ENCODE results near the gene KCNJ15.

KCNJ15 gene

DNA sequence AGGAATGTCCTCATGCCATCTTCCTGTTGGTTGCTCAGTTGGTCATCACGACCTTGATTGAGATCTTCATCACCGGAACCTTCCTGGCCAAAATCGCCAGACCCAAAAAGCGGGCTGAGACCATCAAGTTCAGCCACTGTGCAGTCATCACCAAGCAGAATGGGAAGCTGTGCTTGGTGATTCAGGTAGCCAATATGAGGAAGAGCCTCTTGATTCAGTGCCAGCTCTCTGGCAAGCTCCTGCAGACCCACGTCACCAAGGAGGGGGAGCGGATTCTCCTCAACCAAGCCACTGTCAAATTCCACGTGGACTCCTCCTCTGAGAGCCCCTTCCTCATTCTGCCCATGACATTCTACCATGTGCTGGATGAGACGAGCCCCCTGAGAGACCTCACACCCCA lies 42.9 kb downstream of the KCNJ15 start:
- no peak for DNase-seq (ENCODE audit: low read depth in 2 of 2)

DNA sequence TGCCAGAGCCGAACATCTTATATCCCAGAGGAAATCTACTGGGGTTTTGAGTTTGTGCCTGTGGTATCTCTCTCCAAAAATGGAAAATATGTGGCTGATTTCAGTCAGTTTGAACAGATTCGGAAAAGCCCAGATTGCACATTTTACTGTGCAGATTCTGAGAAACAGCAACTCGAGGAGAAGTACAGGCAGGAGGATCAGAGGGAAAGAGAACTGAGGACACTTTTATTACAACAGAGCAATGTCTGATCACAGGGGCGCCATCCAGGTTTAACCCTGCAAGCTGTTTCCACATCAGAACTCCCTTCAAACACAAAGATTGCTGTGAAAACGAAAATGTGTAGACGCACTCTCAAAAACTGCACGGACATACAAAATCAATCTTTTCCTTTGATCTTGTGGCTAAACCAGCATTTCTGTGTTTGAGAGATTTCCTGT lies 43.4 kb downstream of the KCNJ15 start:
- DNase-seq (ENCODE audit: low read depth in 2 of 2), result no peak

DNA sequence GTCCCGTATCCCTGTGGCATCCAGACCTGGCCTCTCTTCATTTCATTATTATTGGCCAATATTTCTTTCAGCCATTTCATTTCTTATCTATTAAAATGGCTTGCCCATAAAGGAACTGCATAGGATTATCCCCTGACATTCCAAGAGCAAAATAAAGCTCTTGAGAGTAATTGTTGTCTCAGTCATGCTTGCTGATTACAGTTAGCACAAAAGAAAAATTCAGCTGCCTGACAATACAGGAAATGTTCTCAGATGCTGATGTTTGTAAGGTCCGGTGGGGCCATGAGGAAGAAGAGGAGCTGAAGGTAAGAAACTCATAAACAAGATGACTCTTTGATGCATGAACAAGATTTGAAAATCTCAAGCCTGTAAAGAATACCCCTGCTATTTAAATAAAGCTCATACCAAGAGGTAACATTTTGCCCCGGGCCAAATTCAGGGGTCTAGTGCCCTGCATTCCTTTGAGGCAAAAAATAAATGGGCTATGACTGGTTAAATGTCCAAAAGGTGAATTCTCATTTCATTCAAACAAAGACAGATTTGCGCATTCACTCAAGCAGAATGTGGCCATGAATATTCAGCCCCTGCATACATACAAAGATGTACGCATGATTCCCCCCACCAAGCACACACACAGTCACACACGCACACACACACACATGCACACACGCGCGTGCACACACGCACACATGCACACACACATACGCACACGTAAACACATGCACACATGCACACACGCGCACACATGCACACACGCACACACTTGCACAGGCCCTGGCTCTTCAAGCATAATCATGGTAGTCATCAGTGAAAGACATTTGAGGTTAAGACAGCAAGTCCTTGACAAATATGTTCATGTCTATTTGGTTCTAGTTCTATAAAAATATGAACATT lies 44.8 kb downstream of the KCNJ15 start:
- DNase-seq (ENCODE audit: low read depth in 2 of 2), result no peak

DNA sequence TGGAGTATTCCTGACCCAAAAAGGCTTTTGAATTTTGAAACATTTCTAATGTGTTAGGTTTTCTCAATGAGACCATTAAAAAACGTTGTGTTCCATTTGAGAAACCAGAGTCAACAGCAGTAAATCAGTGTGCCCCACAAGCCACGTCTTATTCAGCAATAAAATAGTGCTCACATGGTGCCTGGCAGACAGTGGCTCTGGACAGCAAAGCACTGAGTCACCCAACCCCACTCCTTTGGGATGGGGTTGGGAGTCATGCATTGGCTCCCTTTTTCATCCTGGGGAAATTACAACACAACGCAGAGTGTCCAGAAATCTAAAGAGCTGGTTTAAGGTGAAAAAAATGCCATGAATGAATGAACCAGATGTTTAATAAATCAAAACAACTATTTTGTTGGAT lies 46.5 kb downstream of the KCNJ15 start:
- no peak for DNase-seq (ENCODE audit: low read depth in 2 of 2)

DNA sequence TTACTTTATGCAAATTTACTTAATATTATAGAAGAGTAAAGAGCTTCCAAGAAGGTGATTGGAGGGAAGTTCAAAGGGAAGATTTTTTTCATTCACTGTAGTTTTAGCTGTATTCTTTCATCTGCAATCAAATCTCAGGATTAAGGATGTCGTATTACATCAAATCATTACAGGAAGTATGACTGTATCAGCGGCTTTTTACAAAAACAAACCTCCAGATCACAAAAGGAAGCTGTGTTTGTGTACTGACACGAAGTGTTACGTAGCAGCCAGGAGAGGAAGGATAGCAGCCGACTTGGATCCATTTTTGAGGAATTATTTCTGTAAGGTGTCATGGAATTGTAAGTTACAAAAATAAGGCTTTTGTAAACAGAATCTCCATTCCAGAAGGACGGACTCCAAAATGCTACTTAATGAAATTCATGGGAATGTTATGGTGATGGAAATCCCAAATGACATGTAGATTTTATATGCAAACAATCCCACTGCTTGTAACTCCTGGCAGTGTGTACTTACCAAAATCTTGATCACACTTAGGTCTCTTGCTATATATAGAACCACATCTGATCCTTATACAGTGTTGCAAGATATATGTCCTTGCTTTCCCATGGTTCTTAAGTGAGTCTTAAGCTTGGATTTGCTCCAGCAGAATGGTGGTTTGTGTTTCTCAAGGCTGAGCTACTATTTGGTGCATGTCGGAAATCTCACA lies 49.8 kb downstream of the KCNJ15 start:
- DNase-seq (ENCODE audit: low read depth in 2 of 2), result no peak

DNA sequence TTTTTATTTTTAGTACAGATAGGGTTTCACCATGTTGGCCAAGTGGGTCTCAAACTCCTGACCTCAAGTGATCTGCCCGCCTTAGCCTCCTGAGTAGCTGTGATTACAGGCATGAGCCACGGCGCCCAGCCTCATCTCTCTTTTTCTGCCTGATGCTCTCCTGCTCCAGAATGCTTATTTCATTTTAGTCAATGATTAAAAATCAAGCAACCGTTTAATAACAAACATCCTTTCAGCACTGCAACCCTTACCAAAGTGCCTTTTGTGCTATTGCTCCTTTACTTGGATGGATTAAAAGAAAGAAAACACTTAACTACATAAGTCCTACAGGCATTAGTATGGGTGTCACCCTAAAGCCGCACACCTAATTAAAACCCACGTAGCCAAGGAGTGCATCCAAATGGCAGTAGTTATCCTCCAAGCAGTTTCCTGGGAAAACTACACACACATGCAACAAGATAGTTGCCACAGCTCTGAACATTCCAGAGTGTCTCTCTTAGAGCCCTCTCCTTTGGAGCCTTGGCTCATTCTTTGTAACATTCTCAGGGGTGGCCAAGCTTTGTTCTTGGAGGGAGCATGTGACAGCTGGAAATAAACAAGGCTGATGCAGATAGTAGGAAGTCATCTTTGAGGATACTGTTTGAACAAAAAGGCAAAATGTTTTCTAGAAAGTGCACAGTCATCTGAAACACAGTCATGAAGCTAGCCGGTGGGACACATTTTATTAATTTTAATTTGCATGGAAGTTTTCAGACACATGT lies 51.2 kb downstream of the KCNJ15 start:
- DNase-seq (ENCODE audit: low read depth in 2 of 2), result no peak

DNA sequence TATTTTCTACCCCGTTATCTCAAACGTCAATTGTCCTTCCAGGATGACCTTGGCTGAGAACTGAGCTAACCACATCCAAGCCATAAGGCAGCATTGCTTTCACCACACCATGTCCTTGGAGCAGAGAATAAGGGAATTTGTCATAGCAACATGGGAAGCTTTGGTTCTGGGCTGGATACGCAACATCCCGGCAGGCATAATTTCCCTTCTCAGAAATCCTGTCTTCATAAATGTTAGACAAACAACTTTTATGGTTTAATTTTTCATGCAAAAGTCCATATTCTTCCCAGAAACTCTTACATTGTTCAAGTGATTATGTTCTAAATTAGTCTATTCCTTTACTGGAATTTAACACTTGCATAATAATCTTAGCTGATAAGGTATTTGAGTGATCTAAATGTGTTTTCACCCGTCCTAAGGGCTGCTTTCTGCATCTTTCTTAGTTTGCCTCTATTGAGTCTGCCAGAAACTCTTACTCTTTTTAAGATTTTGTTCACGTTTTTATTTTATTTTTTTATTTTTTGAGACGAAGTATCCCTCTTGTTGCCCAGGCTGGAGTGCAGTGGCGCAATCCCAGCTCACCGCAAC lies 51.8 kb downstream of the KCNJ15 start:
- DNase-seq (ENCODE audit: low read depth in 2 of 2), result no peak

DNA sequence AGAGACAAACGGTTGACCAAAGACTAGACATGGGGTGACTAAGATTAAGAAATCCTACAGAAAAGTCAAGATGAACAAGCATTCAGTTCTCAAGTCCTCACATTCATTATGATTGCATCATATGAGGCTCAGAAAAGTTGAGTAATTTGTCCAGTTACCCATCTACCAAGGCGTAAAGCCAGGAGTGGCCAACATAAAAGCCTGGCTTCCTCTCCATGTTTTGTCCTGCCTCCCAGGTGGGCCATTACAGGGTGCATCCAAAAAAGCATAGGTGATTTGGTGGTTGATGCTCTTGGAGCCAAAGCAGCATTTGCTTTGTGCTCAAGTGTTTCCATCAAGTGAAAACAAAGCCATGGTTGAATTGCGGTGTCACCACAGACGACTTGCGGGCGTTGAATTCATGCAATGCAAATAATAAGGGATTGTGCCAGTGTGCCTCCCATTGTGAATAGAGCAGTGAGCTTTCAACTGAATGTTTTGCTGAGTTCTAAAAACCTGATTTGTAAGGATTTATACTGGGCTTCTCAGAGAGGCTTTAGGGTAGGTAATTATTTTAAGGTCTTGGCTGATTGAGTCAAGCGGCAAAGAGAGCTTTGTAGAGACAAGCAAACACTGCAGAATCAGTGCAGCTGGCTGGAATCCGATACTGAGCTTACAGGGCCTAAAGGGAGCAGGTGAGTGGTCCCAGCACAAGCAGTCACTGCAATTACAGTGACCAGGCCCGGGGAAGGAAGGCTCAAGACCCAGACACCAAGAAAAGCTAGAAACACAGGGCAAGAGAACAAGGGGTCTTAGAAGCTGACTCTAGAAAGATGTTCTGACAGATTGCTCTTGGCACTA lies 54.1 kb downstream of the KCNJ15 start:
- DNase-seq (ENCODE audit: low read depth in 2 of 2), result no peak

DNA sequence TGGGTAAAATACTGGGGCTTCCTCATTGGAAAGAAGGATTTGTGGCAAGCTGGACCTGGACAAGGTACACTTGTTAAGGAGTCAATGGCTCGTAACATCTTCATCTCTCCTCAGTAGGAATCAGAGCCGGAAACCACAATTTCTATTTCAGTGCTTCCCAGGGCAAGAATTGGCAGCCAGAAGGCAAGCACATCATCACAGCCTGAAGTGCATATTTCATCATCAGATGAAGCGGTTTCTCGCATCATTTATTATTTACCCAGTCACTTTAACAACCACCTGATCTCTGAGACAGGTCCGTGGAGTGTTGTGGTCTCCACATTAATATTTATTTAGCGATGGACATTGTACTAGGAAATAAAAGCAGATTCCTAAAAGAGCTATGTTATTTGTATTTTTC lies 55.0 kb downstream of the KCNJ15 start:
- DNase-seq (ENCODE audit: low read depth in 2 of 2), result no peak

DNA sequence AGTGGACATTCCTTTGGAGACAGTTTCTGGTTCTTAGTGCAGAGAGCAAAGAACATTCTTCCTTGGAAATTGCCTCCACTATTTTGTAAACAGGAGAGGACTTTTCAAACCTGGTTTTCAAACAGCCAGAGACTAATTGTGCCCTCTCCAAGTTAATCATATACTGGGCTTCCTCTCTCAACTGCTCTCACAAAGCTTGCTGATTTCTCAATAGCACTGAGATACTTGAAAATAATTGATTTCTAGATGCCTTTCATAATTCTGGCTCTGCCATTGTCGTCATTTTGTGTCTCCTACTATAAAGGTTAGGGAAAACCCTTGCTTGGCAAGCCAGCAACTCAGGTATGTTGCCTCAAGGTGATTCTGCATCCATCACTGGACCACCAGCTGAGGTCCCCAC lies 56.0 kb downstream of the KCNJ15 start:
- DNase-seq (ENCODE audit: low read depth in 2 of 2), result no peak

DNA sequence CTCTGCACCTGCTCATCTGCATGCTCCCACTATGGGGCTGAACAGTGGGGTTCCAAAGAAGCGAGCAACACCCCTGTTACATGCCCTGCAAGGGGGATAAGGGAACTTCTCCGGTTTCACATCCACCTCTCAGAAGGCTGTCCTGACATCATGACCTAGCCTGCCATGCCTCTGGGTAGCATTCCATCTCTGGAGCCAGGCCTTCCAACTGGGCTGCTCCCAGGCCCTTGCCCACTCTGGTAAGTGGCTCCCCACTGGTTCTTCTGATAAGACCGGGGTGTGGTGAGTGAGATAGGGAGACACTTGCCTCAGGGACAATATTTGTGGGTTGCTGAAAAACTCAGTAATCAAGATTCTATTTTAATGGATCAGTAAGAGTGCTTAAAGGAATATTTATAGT lies 57.8 kb downstream of the KCNJ15 start:
- no peak for DNase-seq (ENCODE audit: low read depth in 2 of 2)

DNA sequence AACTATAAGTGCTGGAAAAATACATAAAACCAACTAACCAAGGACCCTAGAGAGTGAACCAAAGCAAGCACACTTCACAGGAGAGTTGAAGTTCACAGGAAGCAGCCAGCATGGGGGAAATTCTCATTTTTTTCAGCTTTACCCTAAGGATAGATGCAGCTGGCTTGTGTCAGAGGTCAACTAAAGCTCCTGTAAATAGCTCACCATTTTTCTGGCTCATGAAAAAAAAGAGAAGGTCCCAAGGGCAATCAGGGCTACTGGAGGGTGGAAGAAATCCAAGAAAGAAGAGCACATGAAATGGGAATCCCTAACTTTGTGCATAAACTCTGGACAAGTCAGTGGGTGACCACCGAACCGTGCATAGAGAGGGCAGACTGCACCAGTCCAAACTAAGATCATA lies 58.3 kb downstream of the KCNJ15 start:
- DNase-seq (ENCODE audit: low read depth in 2 of 2), result no peak

DNA sequence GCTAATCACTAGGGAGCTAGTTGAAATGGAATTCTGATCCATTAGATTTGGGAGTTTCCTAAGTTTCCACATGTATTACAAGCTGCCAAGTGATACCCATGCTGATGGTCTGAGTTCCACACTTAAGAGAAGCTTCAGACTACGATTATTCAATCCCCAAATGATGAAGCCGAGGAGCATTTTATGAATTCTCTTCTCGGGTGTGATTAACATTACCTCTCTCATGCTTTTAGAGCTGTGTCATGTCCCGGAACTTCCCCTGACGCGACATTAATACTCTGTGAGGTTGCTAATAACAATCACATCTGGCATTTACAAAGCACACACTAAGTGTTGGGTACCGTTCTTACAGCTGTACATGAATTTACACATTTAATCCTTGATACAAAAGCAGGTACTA lies 63.0 kb downstream of the KCNJ15 start:
- DNase-seq (ENCODE audit: low read depth in 2 of 2), result no peak

DNA sequence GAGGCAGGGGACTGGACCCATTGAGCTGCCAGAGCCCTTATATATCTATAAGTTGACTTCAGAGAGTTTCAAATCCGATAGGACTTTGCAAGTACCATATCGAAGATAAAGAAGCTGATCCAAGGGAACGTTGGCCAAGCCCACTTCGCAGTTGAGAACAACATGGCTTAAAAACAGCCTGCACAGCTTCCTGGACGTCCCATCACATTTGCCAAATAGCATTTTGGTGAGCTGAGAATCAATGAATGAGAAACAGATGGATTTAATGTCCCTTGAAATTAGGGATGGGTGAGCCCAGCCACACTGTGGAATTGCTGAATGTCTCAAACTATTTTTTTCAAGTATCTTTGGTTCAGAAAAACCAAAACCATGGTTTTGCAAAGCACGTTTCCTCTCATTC lies 64.8 kb downstream of the KCNJ15 start:
- no peak for DNase-seq (ENCODE audit: low read depth in 2 of 2)

DNA sequence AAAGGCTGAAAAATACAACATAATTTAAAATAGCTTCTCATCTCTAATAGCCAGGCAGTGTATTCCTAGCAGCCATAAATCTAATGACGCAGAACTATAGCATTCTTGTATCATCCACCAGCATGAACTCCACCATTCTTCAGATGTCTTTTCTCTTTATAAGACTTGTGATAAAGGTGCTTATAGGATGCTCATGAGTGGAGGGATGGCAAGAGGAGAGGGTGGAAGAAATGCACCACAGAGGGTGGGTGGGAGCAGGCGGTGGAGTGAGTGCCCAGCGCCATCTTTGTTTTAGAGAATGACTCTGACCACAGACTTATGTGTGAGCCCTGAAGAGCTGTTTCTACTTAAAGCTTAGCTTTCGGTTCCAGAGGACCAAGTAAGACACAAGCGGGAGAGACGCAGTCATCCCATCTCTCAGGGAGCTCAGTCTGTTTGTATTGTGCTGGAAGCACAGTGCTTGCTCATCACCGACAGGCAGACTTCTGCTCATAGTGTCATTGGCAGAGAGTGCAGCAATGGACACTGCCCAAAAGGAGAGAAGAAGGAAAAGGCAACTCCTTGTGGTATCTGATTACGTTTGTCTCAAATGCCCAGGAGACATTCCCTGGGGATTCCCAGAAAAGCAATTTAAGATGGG lies 65.6 kb downstream of the KCNJ15 start:
- DNase-seq (ENCODE audit: low read depth in 2 of 2), result no peak

DNA sequence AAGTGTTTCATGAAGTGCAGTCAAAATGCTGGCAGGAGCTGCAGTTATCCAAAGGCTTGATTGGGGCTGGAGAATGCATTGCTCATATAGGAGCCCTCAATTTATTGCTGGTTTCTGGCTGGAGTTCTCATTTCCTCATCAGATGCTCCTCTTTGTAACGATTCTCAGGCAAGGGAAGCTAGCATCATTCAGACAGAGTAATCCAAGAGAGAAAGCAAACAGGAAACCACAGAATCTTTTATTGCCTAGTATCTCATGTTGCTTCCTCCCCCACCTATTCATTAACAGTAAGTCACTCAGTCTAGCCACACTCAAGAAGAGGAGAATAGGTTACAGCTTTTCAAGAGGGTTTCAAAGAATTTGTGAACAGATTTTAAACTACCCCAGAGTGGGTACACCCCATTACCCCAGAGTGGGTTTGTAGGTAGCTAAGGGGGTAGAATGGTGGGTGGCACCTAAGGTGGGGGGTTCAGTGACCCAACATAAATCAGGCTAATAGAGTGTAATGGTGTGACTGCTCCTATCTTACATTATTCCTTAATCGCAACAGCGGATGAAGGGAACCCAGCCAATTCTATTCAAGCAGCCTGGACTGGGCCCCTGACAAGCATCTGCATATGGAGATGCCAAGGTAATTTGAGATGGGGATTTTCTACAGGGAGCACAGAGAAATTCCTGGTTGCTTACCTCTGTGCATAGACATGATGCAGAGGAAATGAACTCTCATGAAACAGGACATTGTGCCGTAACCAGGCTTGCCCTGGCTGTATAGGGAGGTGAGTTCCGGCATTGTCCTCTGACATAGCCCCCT lies 67.1 kb downstream of the KCNJ15 start:
- no peak for DNase-seq (ENCODE audit: low read depth in 2 of 2)

DNA sequence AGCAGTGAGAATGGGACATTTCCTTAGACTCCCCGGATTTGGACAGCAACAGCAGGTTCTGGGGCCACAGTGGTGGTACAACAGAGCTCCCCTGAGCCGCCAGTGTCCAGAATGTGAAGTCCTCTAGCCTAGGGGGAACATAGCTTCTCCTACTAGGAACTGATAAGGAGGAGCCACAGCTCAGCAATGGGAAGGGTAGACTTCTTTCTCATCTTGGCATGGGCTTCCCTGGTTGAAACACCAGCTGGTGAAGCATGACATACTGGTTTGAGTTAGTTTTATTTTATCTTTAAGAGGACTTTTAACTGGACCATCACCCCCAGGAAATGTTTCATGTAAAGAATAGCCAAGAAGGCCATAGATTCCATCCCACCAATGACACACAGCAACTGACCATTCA lies 68.4 kb downstream of the KCNJ15 start:
- no peak for DNase-seq (ENCODE audit: low read depth in 2 of 2)

DNA sequence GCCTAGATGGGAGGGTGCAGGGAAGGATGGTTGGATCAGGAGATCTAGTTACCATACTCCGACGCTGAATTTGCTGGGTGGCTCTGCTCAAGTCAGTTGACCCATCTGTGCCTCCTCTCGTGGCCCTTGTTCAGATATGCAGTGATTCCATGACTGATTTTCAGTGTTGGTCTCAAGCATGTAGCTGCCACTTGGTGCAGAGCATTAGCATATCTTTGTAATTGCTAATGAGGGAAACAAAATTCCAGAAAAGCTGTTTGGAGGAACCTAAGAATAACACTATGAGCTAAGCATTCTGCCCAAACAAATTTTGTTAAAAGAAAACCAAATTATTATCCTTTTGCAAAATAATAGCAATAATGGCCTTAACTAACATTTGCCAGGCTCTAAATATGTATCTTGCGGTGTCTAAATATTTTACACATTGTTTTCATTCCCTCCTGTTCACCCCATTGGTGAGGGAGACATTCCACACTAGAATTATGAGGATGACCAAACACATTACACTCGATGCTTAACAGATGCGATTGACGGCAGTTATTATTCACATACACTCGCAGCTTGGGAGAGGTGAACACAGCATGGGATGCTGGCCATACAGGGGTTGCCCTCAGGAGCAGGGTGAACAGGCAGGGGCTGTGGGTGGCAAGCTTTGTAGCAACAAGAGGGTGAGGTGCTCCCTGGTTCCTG lies 69.1 kb downstream of the KCNJ15 start:
- DNase-seq (ENCODE audit: low read depth in 2 of 2), result no peak

DNA sequence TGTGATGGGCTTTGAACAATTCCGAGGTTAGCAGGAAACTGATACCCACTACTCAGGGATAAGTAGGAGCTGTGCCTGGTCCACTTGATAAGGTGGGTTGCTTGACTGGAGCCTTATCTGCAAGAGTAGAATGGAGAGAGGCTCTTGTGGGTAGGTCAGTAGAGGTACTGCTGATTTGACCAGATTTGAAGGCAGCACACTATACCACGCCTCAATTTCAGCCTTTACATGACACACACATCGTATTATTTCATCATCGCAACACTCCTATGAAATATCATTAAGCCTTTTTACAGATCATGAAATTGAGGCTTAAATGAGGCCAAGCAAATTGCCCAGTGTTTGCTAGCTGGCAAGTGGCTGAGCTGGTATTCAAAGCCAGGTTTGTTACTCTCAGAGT lies 69.6 kb downstream of the KCNJ15 start:
- DNase-seq (ENCODE audit: low read depth in 2 of 2), result no peak

Measured in stimulated activated CD4-positive, alpha-beta T cell treated with anti-CD3 and anti-CD28 coated beads, Interleukin-4, amount 100 ng/mL, for 48 hours (primary cell).